Peyer's patch (tissue), 4 donors: ENCODE measurements around the gene KCNJ2.

ENCODE experiments used
- CTCF ChIP-seq, 6 experiments: fragments of 450-650 bp in 4 of 6; fragments of 200-600 bp in 2 of 6; sonication (generic) in 1 of 6; IDR thresholded peaks; one replicate each; pipeline ENCODE4 v1.5.1; 2017 to 2019; ENCODE audit warnings: antibody characterized with exemption in 6 of 6, mild to moderate bottlenecking in 3 of 6, moderate library complexity in 1 of 6
- POLR2A ChIP-seq, 2 donors: fragments of 450-650 bp; IDR thresholded peaks; one replicate each; pipeline ENCODE4 v1.5.1; 2017; ENCODE audit warnings: antibody characterized with exemption in 2 of 2, mild to moderate bottlenecking in 2 of 2, moderate library complexity in 2 of 2

- TF ChIP-seq CTCF (IDR thresholded peaks at IDR 0.05) (no peak), POLR2A (IDR thresholded peaks at IDR 0.05) (no peak)
These were observed 31.7 kb upstream of the KCNJ2 start for GRCh38 chr17:70137451-70138230.
